CD4-positive, alpha-beta T cell treated with Interleukin-17A for 1 hour (primary cell): Measurements from ENCODE around the gene MEIKIN.
"Not testable (repeated sequence)": the region's sequence is repeated elsewhere in the genome, so short reads cannot be mapped to it uniquely, and the experiment has no call there.

ENCODE experiments used
- DNase-seq: peaks from one replicate; pipeline ENCODE4 v3.0.0-alpha.2; 2020

The MEIKIN gene

DNA sequence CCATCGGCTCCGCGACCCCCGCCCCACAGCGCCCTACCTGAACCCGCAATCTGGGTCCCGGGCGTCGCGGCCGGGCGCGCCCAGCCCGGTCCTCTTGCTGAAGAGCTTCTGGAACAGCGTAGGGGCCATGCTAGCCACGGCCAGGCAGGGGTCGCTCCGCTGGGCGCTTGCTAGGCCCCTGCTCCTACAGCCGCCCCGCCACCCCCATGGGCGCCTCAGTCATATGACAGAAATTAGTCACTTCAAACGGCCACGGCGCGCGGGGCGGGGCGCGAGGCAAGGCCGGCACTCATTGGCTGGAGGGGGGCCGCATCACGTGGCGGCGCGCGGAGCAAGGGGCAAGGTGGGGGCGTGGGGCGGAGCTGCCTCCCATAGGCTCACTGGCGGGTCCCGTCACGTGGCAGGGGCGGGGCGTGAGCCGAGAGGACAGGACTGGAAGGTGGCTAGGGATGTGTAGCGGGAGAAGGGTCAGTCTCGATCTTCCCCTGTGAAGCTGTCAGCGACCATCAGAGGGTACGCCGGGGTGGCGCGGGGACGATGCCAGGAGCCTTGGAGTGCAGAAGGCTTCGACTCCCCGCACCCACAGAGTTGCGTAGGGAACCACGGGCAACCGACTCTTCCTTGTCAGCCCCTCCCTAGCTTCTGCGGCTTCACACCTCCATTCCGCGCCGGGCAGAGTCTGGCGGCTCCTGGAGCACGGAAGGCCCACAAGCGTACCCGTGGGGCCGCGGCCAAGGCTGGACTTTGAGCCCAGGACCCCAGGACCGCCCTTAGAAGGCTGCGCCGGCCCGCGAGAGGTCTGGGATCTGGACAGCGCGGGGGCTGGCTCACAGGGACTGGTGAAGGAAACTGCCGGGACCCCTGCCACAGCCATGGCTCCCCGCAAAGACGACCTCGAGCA is 148.4 kb downstream of the MEIKIN start, which contains the start of gene FNIP1:
Gene FNIP1 (minus strand): TSS at position 225 of the 901 bp plus-strand sequence. CDS start 96 bp downstream, at position 129.
- DNase-seq, result peak; percentile 97

DNA sequence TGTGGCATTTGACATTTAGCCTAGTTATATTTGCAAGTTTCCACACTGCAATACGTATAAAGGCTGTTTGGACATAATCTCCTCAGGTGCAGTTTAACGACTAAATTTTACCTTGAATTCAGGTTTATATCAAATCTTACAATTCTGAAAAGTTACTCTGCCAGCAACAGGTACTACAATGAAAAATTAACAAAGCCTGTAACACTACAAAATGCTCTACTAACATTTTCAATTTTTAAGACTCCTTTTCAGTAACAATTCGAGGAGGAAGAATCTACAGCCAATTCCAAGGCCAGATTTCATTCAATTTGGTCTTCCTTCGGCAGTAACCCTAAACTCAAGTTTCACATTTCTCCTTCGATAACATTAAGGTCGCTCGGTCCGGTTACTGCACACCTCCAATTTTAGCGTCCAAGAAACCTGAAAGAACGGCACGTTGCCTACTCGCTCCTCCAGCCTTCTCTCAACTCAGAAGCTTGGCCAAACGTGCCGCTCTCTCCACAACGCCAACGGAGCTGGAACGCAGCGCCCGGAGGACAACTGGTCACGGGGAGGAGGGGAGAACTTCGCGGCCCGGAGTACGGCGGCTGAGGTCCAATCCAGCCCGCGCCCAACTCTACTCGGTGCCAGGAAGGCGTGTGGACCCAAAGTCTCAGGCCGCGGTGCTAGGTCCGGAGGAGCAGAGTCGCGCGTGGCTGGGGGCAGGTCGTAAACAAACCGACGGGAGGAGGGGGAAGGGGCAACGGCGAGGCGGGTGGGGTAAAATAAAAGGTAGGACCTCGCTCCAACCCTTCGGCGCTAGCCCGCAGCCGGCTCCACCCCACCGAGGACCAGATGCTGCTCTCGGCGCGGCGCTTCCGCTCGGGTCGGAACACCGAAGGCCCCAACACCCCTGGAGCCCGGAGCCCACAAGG is 149.3 kb downstream of the MEIKIN start:
- DNase-seq, result peak; percentile 40

DNA sequence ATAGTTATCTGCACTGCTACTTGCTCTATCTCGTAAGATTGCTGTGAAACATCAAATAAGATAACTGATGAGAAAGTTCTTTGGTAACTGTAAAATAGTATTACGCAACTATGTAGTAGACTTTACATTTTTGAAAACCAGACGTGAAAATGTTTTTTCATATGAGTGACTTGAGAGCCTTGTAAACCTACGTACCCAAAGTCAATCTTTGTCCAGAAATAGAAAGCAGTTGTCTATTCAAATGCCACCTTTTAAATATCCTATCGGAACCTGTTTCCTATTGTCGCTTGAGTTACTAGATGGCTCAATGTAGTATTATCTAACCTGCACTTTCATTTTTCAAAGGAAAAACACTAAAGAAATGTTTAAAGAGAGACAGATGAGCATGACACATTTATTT is 150.2 kb downstream of the MEIKIN start:
- no peak for DNase-seq

DNA sequence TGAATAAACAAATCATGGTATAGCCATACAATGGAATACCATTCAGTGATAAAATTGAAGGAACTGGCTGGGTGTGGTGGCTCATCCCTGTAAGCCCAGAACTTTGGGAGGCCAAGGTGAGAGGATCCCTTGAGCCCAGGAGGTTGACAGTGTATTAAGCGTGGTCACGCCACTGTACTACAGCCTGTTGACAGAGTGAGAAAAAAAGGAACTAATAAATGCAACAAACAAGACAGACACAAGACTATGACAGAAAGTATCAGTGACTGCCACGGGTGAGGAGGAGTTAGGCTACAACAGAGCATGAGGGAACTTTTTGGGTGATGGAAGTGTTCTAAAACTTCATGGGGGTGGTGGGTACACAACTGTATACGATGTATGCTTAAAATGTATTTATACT is 150.9 kb downstream of the MEIKIN start:
- no peak for DNase-seq

DNA sequence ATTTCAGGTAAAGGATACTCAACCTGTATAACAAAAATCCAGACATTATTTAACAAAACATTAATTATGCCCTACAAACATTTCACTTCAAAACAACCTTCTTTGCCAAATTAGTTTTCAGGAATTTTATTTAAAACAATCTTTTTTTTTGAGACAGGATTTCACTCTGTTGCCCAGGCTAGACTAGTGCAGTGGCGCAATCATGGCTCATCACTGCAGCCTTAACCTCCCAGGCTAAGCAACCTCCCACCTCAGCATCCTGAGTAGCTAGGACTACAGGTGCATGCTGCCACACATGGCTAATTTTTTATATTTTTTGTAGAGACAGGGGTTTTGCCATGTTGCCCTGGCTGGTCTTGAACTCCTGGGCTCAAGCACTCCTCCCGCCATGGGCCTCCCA is 152.6 kb downstream of the MEIKIN start:
- no peak for DNase-seq

DNA sequence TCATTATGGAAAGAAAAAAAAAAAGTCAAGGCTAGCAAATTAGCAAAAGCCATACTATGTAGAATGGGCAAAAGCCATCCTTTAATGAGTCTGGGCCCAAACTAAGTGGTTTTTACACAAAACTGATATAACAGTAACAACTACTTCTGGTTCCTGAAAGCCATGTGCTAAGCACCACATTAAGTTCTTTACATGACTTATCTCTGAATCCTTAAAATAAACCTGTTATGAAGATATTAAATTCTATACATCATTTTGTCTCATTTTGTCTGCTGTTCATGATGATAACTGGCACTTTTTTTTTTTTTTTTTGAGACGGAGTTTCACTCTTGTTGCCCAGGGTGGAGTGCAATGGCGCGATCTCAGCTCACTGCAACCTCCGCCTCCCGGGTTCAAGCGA is 153.6 kb downstream of the MEIKIN start:
- no peak for DNase-seq

DNA sequence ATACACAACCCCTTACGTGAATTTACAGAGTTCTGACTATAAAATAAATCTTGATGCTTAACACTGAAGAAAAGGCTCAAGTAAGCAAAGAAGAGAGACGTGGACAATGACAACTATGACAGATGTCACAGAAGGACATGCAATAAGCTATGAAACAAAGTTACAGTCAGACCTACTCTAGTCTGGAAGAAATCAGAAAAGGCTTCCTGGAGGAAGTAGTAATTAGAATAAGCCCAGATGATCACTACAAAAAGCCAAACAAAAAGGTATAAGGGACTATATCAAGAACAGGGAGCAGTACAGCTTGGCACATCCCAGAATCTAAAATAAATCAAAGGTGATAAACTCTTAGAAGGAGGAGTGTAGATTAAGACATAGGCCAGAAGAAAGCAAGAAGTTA is 154.9 kb downstream of the MEIKIN start:
- DNase-seq, result no peak

DNA sequence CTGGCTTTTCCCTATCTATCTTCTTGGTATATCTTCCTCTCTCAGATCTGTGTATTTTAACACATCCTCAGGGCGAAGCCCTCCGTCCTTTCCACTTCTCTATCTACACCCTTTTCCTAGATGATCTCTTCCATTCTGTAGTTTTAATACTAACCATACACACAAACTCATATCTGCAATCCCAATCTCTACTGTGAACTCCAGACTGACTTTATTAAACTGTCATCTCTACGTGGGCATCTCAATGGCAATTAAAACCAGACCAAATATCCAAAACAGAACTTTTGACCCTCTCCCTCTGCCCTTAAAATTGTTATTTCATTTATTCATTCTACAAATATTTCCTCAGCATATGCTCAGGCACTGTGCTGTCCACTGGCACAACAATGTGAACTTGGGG is 155.7 kb downstream of the MEIKIN start:
- no peak for DNase-seq

DNA sequence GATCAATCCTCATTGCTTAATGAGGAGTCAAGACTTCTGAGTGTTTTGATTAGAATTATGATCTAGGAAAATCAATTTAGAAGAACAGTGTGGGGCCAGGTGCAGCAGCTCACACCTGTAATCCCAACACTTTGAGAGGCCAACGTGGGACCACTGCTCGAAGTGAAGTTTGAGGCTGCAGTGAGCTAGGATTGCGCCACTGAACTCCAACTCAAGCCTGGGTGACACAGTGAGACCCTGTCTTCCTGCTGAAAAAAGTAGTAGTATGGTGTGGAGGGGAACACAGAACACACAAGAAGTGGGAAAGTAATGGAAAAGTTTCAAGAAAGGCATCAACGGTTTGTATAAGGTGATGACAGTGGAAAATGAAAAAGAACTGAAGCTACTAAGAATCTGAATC is 157.7 kb downstream of the MEIKIN start:
- DNase-seq, result no peak

DNA sequence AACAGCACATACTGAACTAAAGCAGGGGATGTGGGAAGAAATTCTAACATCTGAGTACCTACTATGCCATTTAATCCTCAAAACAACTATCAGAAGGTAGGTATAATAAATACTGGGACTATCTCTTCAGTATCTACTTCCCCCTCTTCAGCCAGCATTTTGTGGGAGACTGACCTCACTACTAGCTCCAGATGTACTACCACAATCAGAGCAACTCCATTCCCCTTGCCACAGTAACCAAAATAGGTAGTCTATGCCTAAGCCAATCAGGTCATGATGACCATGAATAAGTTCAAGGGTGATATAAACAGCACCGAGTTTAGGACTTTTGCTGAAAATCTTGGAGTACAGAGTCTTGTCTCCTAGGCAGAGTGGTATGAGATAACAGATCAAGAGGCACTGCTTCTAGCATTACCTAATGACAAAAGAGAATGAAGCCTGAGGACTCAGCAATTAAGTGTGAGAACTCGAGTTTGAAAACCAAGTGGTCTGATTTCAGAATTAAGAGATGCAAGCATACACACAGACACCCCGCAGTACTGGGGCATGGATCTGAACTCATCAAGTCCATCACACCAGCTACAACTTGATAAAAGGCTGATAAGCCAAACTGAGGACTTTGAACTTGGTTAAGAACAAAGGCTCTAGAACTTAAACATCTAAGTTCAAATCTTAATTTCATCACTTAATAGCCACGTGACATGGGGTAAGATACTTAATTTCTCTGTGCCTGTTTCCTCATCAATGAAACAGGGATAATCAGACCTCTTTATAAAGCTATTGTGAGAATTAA is 158.4 kb downstream of the MEIKIN start:
- no peak for DNase-seq

DNA sequence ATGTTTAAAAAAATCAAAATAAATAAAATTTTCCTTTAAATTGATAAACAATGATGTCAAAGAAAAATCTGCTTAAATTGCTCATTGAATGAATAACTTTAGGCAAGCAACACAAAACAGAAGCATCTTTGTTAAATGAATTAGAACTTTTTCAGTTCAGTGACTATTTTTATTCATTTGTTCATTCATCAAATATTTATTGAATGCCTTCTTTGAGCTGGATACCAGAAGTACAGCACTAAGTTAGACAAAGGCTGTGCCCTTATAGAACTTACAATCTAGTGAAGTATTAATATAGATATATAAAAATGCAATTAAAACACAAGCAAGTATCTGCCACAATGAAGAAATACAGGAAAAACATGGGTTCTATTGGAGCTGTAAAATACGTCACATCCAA is 159.4 kb downstream of the MEIKIN start:
- DNase-seq, result no peak

DNA sequence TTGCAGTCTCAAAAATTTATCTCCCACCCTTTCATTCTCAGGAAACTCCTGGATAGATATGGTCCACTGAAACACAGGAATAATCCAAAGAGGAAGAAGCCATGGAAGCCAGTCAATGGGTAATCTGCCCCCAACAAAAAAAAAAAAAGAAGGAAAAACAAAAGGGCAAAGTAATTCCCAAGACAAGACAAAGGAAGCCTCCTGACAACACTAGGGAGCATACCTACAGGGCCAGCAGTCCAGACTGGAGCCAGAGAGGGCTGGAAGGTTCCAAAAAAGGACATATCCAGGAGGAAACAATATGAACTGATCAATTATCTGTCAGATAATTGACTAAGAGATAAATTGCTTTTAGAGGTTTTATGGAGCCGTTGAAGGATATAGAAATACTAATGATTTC is 161.6 kb downstream of the MEIKIN start:
- no peak for DNase-seq

DNA sequence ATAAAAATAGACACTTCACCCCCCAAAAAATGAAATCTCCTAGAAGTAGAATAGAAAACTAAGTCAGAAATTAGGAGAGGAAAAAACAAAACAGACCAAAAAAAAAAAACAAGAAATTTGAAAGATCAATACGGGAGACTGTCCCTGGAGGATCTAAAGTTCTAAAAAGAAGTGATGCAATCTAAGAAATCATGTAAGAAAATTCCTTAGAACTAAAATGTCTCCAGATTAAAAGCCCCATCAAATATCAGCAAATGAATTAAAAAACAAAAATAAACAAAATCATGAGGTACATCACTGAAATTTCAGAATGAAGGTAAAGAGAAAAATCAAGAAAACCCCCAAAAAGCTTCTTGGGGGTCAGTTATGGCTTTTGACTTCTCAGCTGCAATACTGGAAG is 162.1 kb downstream of the MEIKIN start:
- DNase-seq, result no peak

DNA sequence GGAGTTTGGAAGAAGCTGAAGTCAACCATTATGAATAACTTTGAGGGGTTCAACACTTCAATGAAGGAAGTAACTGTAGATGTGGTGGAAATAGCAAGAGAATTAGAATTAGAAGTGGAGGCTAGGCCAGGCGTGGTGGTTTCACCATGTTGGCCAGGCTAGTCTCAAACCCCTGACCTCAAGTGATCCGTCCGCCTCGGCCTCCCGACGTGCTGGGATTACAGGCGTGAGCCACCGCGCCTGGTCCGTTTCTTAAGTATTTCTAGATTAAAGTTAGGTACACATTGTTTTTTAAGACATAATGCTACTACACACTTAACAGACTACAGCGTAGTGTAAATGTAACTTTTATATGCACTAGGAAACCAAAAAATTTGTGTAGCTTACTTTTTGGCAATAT is 162.7 kb downstream of the MEIKIN start:
- DNase-seq, result no peak

DNA sequence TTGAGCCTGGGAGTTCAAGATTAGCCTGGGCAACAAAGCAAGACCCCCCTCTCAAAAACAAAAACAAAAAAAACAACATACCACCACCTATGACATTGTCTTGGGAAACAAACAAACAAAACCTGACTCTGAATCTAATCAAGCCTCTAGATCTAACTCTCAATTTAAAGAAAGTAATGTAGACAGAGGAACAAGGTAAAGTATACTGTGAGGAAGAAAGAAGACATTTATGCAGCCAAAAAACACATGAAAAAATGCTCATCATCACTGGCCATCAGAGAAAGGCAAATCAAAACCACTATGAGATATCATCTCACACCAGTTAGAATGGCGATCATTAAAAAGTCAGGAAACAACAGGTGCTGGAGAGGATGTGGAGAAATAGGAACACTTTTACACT is 167.3 kb downstream of the MEIKIN start:
- not testable (repeated sequence) for DNase-seq

DNA sequence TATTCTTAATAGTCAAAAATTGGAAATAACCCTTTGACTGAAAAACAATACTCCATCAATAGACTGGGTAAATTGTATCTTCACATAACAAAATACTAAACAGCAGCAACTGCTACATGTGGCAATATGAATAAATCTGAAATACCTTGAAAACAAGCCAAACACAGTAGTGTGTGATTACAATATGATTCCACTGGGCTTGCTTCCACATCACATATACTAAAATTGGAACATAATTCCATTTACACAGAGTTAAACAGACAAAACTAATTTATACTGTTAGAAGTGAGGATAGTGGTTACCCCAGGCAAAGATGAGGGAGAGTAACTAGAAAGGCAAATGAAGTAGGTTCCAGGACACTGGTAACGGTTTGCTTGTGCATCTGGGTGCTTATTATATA is 169.0 kb downstream of the MEIKIN start:
- DNase-seq, result no peak

DNA sequence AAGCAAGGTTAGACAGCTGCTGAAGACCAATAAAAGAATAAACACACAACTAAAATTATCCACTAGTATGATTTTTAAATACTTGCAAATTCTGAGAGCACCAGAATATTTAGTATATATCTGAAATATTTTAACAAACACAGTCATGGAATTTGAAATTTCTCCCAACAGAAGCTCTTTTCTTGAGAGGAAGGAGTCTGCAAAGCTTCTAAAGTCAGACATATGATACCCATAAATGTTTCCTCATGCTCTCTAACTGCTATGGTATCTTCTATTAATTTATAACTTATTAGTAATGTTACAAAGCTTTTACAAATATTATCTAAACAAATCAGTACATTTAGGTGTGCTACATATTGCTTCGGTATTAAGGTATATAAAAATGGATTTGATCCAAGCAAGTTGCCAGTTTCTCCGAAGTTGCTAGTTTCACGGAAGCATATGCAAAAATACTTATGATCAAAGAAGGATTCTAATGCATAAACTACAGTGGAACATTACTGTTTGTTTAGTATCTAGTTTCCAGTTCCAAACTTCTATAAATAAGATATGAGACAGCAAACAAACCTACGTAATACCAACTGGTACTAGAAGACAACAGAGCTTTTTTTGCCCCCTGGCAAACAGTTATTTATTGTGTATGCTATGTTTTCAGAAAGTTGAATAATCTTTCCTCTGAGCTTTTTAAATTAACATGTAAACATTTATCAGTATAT is 170.7 kb downstream of the MEIKIN start:
- DNase-seq, result no peak

DNA sequence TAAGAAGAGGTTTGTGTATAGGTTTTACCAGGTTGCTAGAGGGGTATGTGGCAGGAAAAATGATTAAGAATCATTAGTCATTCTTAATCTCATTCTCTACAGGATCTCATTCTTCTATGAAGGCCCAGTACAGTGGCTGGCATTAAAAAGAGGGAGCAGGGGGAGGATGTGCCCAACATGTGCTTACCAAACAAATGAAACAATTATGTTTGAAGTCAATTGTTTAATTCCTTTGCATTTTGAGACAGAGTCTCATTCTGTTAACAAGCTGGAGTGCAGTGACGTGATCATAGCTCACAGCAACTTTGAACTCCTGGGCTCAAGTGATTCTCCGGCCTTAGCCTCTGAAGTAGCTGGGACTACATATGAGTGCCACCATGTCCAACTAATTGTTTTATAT is 171.7 kb downstream of the MEIKIN start:
- no peak for DNase-seq

DNA sequence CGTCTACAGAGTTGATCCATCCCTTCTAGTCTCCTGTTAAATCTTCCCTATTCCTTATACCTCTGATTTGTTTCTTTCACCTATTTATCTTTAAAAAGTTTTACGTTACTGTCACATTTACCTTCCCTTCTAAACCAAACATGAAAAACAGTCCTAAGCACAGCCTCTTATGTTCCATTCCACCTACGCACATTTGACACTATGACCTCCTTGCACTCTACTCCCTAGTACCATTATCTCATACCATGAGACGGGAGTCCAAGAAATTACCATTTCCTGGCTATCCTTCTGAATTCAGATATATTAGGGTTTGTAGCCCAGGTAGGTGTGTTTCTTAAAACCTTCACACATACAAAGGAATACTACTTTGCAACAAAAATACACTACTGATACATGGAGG is 173.8 kb downstream of the MEIKIN start:
- no peak for DNase-seq

DNA sequence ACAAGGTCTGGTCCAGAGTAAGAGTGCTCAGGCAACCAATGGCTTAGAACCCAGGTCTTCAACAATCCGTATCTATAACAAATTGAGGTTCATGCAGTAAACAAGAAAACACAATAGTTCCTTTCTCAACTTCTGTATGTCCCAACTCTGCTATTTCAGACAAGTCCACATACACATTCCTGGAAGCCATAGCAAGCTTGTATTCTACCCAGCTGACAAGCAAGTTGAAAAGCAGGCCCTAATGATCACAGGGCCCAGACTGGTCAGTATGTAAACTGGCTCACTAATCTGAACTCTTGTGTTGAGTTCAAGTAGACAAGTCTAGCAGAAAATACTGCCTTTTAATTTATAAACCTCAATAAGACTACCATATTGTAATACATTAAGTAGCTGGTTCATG is 175.5 kb downstream of the MEIKIN start:
- DNase-seq, result no peak

DNA sequence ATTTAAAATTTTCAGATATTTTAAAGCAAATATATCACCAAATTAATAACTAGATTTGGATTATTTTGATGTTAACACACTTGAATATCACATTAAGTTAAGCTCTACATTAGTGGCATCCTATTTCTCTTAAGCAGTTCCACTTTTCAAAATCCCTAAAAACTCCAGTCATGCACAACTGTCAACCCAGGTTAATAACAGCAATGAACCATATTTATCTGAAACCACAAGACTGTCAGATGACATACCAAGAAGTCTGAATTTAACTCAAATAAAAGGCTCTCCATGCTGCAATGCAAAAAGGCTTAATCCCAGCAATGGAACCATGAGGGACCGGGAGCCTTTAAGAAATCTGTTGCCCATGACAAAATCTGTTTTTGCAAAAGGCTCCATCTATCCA is 176.1 kb downstream of the MEIKIN start:
- DNase-seq, result no peak

DNA sequence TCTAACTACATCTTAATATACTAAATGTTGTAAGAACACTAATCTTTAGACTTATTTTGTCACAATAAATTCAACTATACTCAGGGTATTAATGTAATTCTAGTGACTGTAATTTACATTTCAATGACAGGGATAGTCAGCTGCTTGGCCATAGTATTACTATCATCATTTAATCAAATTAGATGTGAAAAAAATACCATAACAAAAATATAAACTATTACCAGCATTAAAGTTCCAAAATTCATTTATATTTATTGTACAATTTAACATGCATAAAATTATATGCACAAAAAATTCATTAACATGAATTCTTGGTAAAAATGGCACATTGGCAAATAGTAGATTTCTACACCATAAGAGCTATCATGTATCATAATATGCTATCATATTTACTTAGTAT is 177.6 kb downstream of the MEIKIN start:
- DNase-seq, result no peak
